Measurements from ENCODE around the gene KLHL29. TPM values are rescaled to one million over a fixed set of nuclear protein-coding genes. Genes with fewer than 3 reads are reported as not detected.
A peak's percentile ranks its signal among the peaks of the same experiment; 100 is the strongest.

KLHL29 gene
- total and polyA plus RNA-seq, 2 of the 13 experiments (the other 11 are each of a cell fraction or from before 2014, with no cell fraction given): 0.01 TPM; not detected in 1

- TF ChIP-seq SNAPC4 (CRISPR knock-in tag; IDR thresholded peaks at IDR 0.05) (no peak), GATA4 (IDR thresholded peaks at IDR 0.05; ENCODE audit: borderline replicate concordance, low read depth) (no peak), NFIB (CRISPR knock-in tag; IDR thresholded peaks at IDR 0.05; ENCODE audit: borderline replicate concordance) (no peak), MBD4 (IDR thresholded peaks at IDR 0.05; ENCODE audit: borderline replicate concordance, low read length) (no peak), ZNF251 (CRISPR knock-in tag; IDR thresholded peaks at IDR 0.05) (no peak), NFYC (CRISPR knock-in tag; IDR thresholded peaks at IDR 0.05) (peak; percentile 42; the same call in 1 of the 2 replicates), PLSCR1 (CRISPR knock-in tag; IDR thresholded peaks at IDR 0.05; ENCODE audit: borderline replicate concordance) (no peak), TFDP2 (CRISPR knock-in tag; IDR thresholded peaks at IDR 0.05) (no peak), RFX3 (CRISPR knock-in tag; IDR thresholded peaks at IDR 0.05) (no peak), RNF219 (CRISPR knock-in tag; IDR thresholded peaks at IDR 0.05) (no peak), NFYB (CRISPR knock-in tag; IDR thresholded peaks at IDR 0.05) (peak; percentile 71), THAP11 (CRISPR knock-in tag; IDR thresholded peaks at IDR 0.05) (peak; percentile 93), ZNF143 (CRISPR knock-in tag; IDR thresholded peaks at IDR 0.05) (peak; percentile 86), RNF2 (conservative IDR thresholded peaks at IDR 0.05; ENCODE audit: low read depth) (no peak), ZNF256 (CRISPR knock-in tag; conservative IDR thresholded peaks at IDR 0.05) (no peak)
These were observed 9.5 kb upstream of the KLHL29 start (continued) for GRCh38 chr2:23375448-23375847.

Measured in HepG2 (cell line).